ENCODE data around the gene TMEM38A.

DNA sequence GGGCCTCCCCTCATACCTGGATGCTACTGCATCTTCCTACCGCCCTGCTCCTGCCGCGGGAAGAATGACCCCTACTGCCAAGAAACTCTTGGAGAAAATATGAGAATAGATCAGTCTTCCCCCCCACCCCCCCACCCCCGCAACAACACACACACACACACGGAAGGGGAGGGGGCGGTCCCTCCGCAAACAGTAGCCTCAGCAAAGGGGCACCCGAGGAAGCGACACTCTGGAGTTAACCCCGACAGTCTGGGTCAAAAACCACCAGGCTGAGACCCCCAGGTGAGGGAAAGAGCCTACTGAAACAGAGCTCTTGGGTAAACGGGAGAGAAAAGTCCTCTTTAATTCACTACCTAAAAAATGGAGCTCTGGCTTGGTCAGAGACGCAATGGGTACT lies 34.1 kb upstream of the TMEM38A start:
- TF ChIP-seq, protein P1, sequence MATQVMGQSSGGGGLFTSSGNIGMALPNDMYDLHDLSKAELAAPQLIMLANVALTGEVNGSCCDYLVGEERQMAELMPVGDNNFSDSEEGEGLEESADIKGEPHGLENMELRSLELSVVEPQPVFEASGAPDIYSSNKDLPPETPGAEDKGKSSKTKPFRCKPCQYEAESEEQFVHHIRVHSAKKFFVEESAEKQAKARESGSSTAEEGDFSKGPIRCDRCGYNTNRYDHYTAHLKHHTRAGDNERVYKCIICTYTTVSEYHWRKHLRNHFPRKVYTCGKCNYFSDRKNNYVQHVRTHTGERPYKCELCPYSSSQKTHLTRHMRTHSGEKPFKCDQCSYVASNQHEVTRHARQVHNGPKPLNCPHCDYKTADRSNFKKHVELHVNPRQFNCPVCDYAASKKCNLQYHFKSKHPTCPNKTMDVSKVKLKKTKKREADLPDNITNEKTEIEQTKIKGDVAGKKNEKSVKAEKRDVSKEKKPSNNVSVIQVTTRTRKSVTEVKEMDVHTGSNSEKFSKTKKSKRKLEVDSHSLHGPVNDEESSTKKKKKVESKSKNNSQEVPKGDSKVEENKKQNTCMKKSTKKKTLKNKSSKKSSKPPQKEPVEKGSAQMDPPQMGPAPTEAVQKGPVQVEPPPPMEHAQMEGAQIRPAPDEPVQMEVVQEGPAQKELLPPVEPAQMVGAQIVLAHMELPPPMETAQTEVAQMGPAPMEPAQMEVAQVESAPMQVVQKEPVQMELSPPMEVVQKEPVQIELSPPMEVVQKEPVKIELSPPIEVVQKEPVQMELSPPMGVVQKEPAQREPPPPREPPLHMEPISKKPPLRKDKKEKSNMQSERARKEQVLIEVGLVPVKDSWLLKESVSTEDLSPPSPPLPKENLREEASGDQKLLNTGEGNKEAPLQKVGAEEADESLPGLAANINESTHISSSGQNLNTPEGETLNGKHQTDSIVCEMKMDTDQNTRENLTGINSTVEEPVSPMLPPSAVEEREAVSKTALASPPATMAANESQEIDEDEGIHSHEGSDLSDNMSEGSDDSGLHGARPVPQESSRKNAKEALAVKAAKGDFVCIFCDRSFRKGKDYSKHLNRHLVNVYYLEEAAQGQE (IDR thresholded peaks at IDR 0.05; ENCODE audit: insufficient read depth in 1 of 2, low read depth in 2 of 2, low read length in 2 of 2), result no peak
- TF ChIP-seq POLR2AphosphoS5 (IDR thresholded peaks at IDR 0.05; ENCODE audit: low read depth, low read length) (no peak), SIN3A (IDR thresholded peaks at IDR 0.05; ENCODE audit: borderline replicate concordance, insufficient read depth, low read length) (0 out of 2 replicates have a peak, but pooled peaks have one; percentile 20)

Measured in PFSK-1 (cell line).